ENCODE measurements around the gene UBE2U.

Gene UBE2U, protein sequence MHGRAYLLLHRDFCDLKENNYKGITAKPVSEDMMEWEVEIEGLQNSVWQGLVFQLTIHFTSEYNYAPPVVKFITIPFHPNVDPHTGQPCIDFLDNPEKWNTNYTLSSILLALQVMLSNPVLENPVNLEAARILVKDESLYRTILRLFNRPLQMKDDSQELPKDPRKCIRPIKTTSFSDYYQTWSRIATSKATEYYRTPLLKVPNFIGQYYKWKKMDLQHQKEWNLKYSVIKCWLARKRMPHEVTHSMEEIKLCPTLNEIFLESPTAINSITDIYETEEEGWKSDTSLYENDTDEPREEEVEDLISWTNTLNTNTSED

GRCh38 chr1:64203420-64203819, at the start of gene UBE2U:
TSS of gene UBE2U (plus strand) at chr1:64203623. CDS start at chr1:64204051, 428 bp downstream.
- TF ChIP-seq, protein P1, sequence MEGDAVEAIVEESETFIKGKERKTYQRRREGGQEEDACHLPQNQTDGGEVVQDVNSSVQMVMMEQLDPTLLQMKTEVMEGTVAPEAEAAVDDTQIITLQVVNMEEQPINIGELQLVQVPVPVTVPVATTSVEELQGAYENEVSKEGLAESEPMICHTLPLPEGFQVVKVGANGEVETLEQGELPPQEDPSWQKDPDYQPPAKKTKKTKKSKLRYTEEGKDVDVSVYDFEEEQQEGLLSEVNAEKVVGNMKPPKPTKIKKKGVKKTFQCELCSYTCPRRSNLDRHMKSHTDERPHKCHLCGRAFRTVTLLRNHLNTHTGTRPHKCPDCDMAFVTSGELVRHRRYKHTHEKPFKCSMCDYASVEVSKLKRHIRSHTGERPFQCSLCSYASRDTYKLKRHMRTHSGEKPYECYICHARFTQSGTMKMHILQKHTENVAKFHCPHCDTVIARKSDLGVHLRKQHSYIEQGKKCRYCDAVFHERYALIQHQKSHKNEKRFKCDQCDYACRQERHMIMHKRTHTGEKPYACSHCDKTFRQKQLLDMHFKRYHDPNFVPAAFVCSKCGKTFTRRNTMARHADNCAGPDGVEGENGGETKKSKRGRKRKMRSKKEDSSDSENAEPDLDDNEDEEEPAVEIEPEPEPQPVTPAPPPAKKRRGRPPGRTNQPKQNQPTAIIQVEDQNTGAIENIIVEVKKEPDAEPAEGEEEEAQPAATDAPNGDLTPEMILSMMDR (conservative IDR thresholded peaks at IDR 0.05): no peak
- H3K27ac ChIP-seq: no peak within 1 kb of the TSS

- H3K27ac ChIP-seq: no peak overlapping the region
- TF ChIP-seq, protein P1 (conservative IDR thresholded peaks at IDR 0.05): no peak
Measured at GRCh38 chr1:64155278-64155677, 48.1 kb upstream of the UBE2U start.

GRCh38 chr1:64161357-64161941, 42.0 kb upstream of the UBE2U start:
- H3K27ac ChIP-seq: peak overlapping the region; percentile 55

DNA sequence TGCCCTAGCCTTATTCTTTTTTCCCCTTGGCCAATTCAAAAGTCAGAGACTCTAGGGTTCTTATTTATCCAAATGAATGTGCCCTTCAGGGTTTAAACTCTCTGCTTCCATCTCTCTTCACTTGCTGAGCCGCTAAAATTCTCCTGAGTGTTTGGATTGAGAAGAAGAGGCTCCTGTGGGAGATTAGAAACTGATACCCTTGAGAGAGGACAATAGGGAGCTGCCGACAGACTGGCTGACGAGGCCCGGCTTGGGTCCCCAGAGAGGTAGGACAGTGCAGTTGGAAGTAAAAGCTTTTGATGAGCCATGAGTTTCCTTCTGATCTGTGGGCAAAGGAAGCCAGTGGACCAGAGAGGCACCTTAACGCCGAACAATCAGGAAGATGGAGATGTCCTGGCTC, 41.3 kb upstream of the UBE2U start:
- TF ChIP-seq, protein P1 (conservative IDR thresholded peaks at IDR 0.05): no peak
- H3K27ac ChIP-seq: peak overlapping the region; percentile 55

More at GRCh38 chr1:64161357-64161941, 42.0 kb upstream of the UBE2U start:
- TF ChIP-seq, protein P1 (conservative IDR thresholded peaks at IDR 0.05): no peak

- TF ChIP-seq, protein P1 (conservative IDR thresholded peaks at IDR 0.05): no peak
Measured at GRCh38 chr1:64162804-64163203, 40.6 kb upstream of the UBE2U start.

DNA sequence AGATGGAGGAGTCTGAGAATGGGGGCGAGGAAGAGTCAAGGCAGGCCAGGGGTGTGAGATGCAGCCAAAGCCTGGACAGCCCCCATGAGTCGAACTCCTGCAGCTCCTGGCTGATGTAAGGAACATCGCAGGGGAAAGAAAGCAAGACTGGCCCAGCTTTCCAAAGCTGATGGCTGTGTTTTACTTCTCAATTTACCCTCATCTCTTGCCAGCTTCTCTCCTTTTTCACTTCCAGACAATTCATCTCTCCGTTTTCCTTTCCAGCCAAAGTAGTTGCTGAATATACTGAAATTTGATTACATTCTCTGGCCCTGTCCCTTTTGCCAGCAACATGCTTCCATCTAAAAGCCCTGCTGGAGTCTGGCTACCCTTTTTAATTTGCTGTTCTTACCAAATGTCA, 40.0 kb upstream of the UBE2U start:
- TF ChIP-seq, protein P1 (conservative IDR thresholded peaks at IDR 0.05): no peak
- no peak overlapping the region; the same call in 1 of the 2 replicates for H3K27ac ChIP-seq

More at GRCh38 chr1:64162804-64163203, 40.6 kb upstream of the UBE2U start:
- H3K27ac ChIP-seq: no peak overlapping the region

GRCh38 chr1:64163970-64164369, 39.5 kb upstream of the UBE2U start:
- TF ChIP-seq, protein P1 (conservative IDR thresholded peaks at IDR 0.05): peak; percentile 74
- H3K27ac ChIP-seq: peak overlapping the region; percentile 6; the same call in 1 of the 2 replicates

Data from VCaP (cell line).